Spleen (tissue), 7 donors: ENCODE results near the gene TBC1D16.

Experiments
- POLR2AphosphoS5 ChIP-seq, 3 donors: sonication (generic); formaldehyde crosslinking; IDR thresholded peaks; one replicate each; pipeline ENCODE4 v1.5.1; 2017; ENCODE audit warnings: antibody characterized with exemption in 3 of 3
- TF ChIP-seq, protein P1 (sequence below), 11 experiments: fragments of 200-600 bp in 7 of 11; fragments of 450-650 bp in 4 of 11; sonication (generic) in 4 of 11; IDR thresholded peaks in 8 of 11; conservative IDR thresholded peaks in 3 of 11; 1 replicate in 7 of 11; 2 replicates in 4 of 11; pipeline versions ENCODE4 v1.4.0 to v1.8.0; 2016 to 2021; ENCODE audit warnings: antibody characterized with exemption in 11 of 11, inconsistent platforms in 4 of 11, mild to moderate bottlenecking in 1 of 11
- donor health status: DM: no; HTN: no; CAD: no; lungs with moderate emphysema.
- donor health status: DM: no; HTN: no; CAD: no.
- donor health status: DM: no; HTN: no; CAD: no.

DNA sequence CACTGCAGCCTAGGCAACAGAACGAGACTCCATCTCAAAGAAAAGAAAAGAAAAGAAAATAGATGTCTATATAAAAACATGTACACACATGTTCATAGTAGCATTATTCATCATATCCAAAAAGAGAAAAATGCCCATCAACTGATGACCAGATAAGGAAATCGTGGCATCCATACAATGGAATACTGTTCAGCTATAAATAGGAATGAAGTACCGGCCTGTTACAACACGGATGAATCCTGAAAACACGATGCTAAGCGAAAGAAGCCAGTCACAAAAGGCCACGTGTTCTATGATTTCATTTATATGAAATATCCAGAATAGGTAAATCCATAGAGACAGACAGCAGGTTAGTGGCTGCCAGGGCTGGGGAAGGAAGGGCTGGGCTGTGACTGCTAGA, 65.8 kb downstream of the TBC1D16 start:
- TF ChIP-seq, protein P1, sequence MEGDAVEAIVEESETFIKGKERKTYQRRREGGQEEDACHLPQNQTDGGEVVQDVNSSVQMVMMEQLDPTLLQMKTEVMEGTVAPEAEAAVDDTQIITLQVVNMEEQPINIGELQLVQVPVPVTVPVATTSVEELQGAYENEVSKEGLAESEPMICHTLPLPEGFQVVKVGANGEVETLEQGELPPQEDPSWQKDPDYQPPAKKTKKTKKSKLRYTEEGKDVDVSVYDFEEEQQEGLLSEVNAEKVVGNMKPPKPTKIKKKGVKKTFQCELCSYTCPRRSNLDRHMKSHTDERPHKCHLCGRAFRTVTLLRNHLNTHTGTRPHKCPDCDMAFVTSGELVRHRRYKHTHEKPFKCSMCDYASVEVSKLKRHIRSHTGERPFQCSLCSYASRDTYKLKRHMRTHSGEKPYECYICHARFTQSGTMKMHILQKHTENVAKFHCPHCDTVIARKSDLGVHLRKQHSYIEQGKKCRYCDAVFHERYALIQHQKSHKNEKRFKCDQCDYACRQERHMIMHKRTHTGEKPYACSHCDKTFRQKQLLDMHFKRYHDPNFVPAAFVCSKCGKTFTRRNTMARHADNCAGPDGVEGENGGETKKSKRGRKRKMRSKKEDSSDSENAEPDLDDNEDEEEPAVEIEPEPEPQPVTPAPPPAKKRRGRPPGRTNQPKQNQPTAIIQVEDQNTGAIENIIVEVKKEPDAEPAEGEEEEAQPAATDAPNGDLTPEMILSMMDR (IDR thresholded peaks at IDR 0.05 in 8 of 11, conservative IDR thresholded peaks at IDR 0.05 in 3 of 11) = no peak
- TF ChIP-seq POLR2AphosphoS5 (IDR thresholded peaks at IDR 0.05) = no peak
